Osteoblast (primary cell): Measurements from ENCODE around the gene OXLD1. TPM values are rescaled to one million over a fixed set of nuclear protein-coding genes. Genes with fewer than 3 reads are reported as not detected.
A peak's percentile ranks its signal among the peaks of the same experiment; 100 is the strongest.

Source experiments
- DNase-seq: peaks from one replicate; pipeline ENCODE4 v3.0.0; 2011; ENCODE audit warnings: low spot score, mixed read lengths; ENCODE audit not compliant: insufficient read length; ENCODE audit errors: missing footprints
- H2AFZ ChIP-seq: 2 replicates; pipeline ENCODE4 v1.6.0; 2011; ENCODE audit warnings: mild to moderate bottlenecking, low read length
- H3K27ac ChIP-seq: 2 replicates; pipeline ENCODE4 v1.5.1; 2011; ENCODE audit warnings: mild to moderate bottlenecking, low read depth, low read length, moderate library complexity
- H3K27me3 ChIP-seq: 2 replicates; pipeline ENCODE4 v1.6.0; 2012; ENCODE audit warnings: mild to moderate bottlenecking, control low read depth, inconsistent platforms, low read length, moderate library complexity; ENCODE audit not compliant: insufficient read depth
- H3K36me3 ChIP-seq: 2 replicates; pipeline ENCODE4 v1.5.1; 2011; ENCODE audit warnings: mild to moderate bottlenecking, low read length, control low read depth, moderate library complexity; ENCODE audit not compliant: insufficient read depth
- H3K4me1 ChIP-seq: 2 replicates; pipeline ENCODE4 v1.5.1; 2011; ENCODE audit warnings: mild to moderate bottlenecking, low read length, control low read depth, moderate library complexity; ENCODE audit not compliant: insufficient read depth
- H3K4me2 ChIP-seq: 2 replicates; pipeline ENCODE4 v1.6.0; 2011; ENCODE audit warnings: mild to moderate bottlenecking, low read length; ENCODE audit not compliant: insufficient read depth
- H3K4me3 ChIP-seq: fragments of 200-600 bp; sonication (generic); 3 replicates; pipeline ENCODE4 v1.5.1; 2012; ENCODE audit warnings: mild to moderate bottlenecking, low read length, inconsistent platforms; ENCODE audit not compliant: insufficient read depth
- H3K79me2 ChIP-seq: 2 replicates; pipeline ENCODE4 v1.6.0; 2012; ENCODE audit warnings: mild to moderate bottlenecking, low read length, control low read depth, inconsistent platforms; ENCODE audit not compliant: insufficient read depth
- H3K9me3 ChIP-seq: 2 replicates; pipeline ENCODE4 v1.5.1; 2011; ENCODE audit warnings: low read depth, low read length, control low read depth
- H4K20me1 ChIP-seq: 2 replicates; pipeline ENCODE4 v1.6.0; 2012; ENCODE audit warnings: mild to moderate bottlenecking, low read length, control low read depth; ENCODE audit not compliant: insufficient read depth
- CTCF ChIP-seq: IDR thresholded peaks from 2 replicates; pipeline ENCODE4 v1.5.1; 2011; ENCODE audit warnings: mild to moderate bottlenecking, low read depth, low read length, moderate library complexity; ENCODE audit errors: extremely low read depth
- total RNA-seq: library from RNA; depleted of rRNA; stranded (reverse); fragments of >200 nt; gene quantifications from 2 replicates; pipeline ENCODE4 v1.2.3, GENCODE V29; 2012

OXLD1 gene
- total RNA-seq, 1 donor = 21.0 TPM

- Histone ChIP-seq H3K9me3 (no peaks in the 10 kb centered on the region), H2AFZ (no peak overlapping the region), H3K4me3 (no peak overlapping the region), H4K20me1 (peaks cover 74% of the 10 kb centered on the region), H3K27me3 (no peaks in the 10 kb centered on the region), H3K27ac (no peak overlapping the region), H3K4me1 (peaks cover 6% of the 10 kb centered on the region), H3K4me2 (no peak overlapping the region), H3K79me2 (peaks cover 92% of the 10 kb centered on the region), H3K36me3 (peaks cover 91% of the 10 kb centered on the region)
- DNase-seq = no peak
- TF ChIP-seq CTCF = no peak
Measured at GRCh38 chr17:81690066-81690465, 23.7 kb upstream of the OXLD1 start.

GRCh38 chr17:81688616-81689015 is 22.2 kb upstream of the OXLD1 start:
- no peak for DNase-seq
- H3K4me3 ChIP-seq = no peak overlapping the region
- no peak overlapping the region for H2AFZ ChIP-seq
- H3K79me2 ChIP-seq = peaks cover 93% of the 10 kb centered on the region
- peaks cover 75% of the 10 kb centered on the region for H4K20me1 ChIP-seq
- peaks cover 14% of the 10 kb centered on the region for H3K4me1 ChIP-seq
- H3K4me2 ChIP-seq = no peak overlapping the region
- no peak overlapping the region for H3K27ac ChIP-seq
- no peaks in the 10 kb centered on the region for H3K27me3 ChIP-seq
- no peaks in the 10 kb centered on the region for H3K9me3 ChIP-seq
- TF ChIP-seq CTCF = no peak
- peaks cover 79% of the 10 kb centered on the region for H3K36me3 ChIP-seq

- Histone ChIP-seq H3K4me3 (no peak overlapping the region), H3K79me2 (peaks cover 93% of the 10 kb centered on the region), H3K36me3 (peaks cover 74% of the 10 kb centered on the region), H3K4me2 (no peak overlapping the region), H3K9me3 (no peaks in the 10 kb centered on the region), H3K27me3 (no peaks in the 10 kb centered on the region), H2AFZ (no peak overlapping the region), H3K27ac (no peak overlapping the region), H3K4me1 (peaks cover 14% of the 10 kb centered on the region), H4K20me1 (peaks cover 72% of the 10 kb centered on the region)
- peak; percentile 81 for DNase-seq
- TF ChIP-seq CTCF = no peak
Measured at GRCh38 chr17:81687770-81688541, 21.6 kb upstream of the OXLD1 start.

GRCh38 chr17:81686614-81687013 is 20.2 kb upstream of the OXLD1 start:
- TF ChIP-seq CTCF = no peak
- no peak overlapping the region for H3K4me2 ChIP-seq
- H2AFZ ChIP-seq = no peak overlapping the region
- H3K36me3 ChIP-seq = peaks cover 62% of the 10 kb centered on the region
- H3K4me1 ChIP-seq = peaks cover 23% of the 10 kb centered on the region
- no peaks in the 10 kb centered on the region for H3K27me3 ChIP-seq
- H3K9me3 ChIP-seq = no peaks in the 10 kb centered on the region
- H3K27ac ChIP-seq = no peak overlapping the region
- H3K79me2 ChIP-seq = peaks cover 96% of the 10 kb centered on the region
- no peak overlapping the region for H3K4me3 ChIP-seq
- no peak for DNase-seq
- peaks cover 75% of the 10 kb centered on the region for H4K20me1 ChIP-seq
